GM21528 (cell line): Measurements from ENCODE around the gene CDKN1B.
"Not testable (repeated sequence)": the region's sequence is repeated elsewhere in the genome, so short reads cannot be mapped to it uniquely, and the experiment has no call there.

Source experiments
- ATAC-seq: cut with Tn5 transposase; IDR thresholded peaks from one replicate; pipeline ENCODE4 v1.9.1; 2021; ENCODE audit warnings: mild to moderate bottlenecking, moderate library complexity; ENCODE audit not compliant: unreplicated experiment, low FRiP score

Gene CDKN1B

GRCh38 chr12:12723149-12723680 is 6.0 kb downstream of the CDKN1B start:
- no peak for ATAC-seq

- no peak for ATAC-seq
These were observed 6.7 kb downstream of the CDKN1B start for GRCh38 chr12:12723681-12724420.

GRCh38 chr12:12724421-12725085 is 7.4 kb downstream of the CDKN1B start:
- peak; percentile 19 for ATAC-seq

- peak; percentile 56 for ATAC-seq
These were observed 8.2 kb downstream of the CDKN1B start for GRCh38 chr12:12725086-12725955.

GRCh38 chr12:12725956-12726554 is 8.9 kb downstream of the CDKN1B start:
- ATAC-seq: no peak

- ATAC-seq: no peak
These were observed 9.5 kb downstream of the CDKN1B start for GRCh38 chr12:12726555-12727093.

GRCh38 chr12:12731178-12731577 is 14.0 kb downstream of the CDKN1B start:
- no peak for ATAC-seq

GRCh38 chr12:12731785-12732184 is 14.6 kb downstream of the CDKN1B start:
- ATAC-seq: no peak

GRCh38 chr12:12733118-12733517 is 15.9 kb downstream of the CDKN1B start:
- ATAC-seq: no peak

GRCh38 chr12:12734054-12734453 is 16.9 kb downstream of the CDKN1B start:
- ATAC-seq: no peak

GRCh38 chr12:12734561-12735071 is 17.4 kb downstream of the CDKN1B start:
- ATAC-seq: no peak

GRCh38 chr12:12735301-12735700 is 18.1 kb downstream of the CDKN1B start:
- ATAC-seq: no peak

- ATAC-seq: peak; percentile 69
These were observed 19.9 kb downstream of the CDKN1B start for GRCh38 chr12:12736759-12737676.

- ATAC-seq: not testable (repeated sequence)
These were observed 21.0 kb downstream of the CDKN1B start for GRCh38 chr12:12738152-12738551.

GRCh38 chr12:12741660-12742059 is 24.5 kb downstream of the CDKN1B start:
- ATAC-seq: no peak

GRCh38 chr12:12744546-12745305 is 27.6 kb downstream of the CDKN1B start:
- no peak for ATAC-seq

GRCh38 chr12:12745576-12746211 is 28.5 kb downstream of the CDKN1B start:
- no peak for ATAC-seq

- no peak for ATAC-seq
These were observed 30.1 kb downstream of the CDKN1B start for GRCh38 chr12:12747278-12747677.
